Caco-2 (cell line): Measurements from ENCODE around the gene KCNN3. TPM values are rescaled to one million over a fixed set of nuclear protein-coding genes. Genes with fewer than 3 reads are reported as not detected.
"Not testable (repeated sequence)": the region's sequence is repeated elsewhere in the genome, so short reads cannot be mapped to it uniquely, and the experiment has no call there.

Experiments
- BruUV-seq: library from RNA; stranded (reverse); fragments of 400-500 nt; replicated peaks from 2 replicates; lab custom pipeline; 2021; lab: Mats Ljungman, UMichigan
- CTCF ChIA-PET: fragments of 300-600 bp; sonication (Branson Sonifier 250); formaldehyde crosslinking; loops from one replicate; lab custom pipeline; 2022; ENCODE audit warnings: antibody characterized with exemption; lab: Charles Lee
- POLR2A ChIA-PET: fragments of 300-600 bp; sonication (Branson Sonifier 250); formaldehyde crosslinking; loops from one replicate; lab custom pipeline; 2022; ENCODE audit warnings: antibody characterized with exemption; lab: Charles Lee
- DNase-seq, 2 experiments: peaks; one replicate each; pipeline versions ENCODE4 v3.0.0 to v3.0.0-alpha.2; 2020 to 2022
- H3K27me3 ChIP-seq: replicated peaks from 2 replicates; pipeline ENCODE4 v1.6.0; 2011; ENCODE audit warnings: low read length; ENCODE audit not compliant: control insufficient read depth, insufficient read depth
- H3K36me3 ChIP-seq: 2 replicates; pipeline ENCODE4 v1.5.1; 2011; ENCODE audit warnings: low read length; ENCODE audit not compliant: control insufficient read depth, insufficient read depth
- H3K4me1 ChIP-seq: fragments of 250-450 bp; sonication (Bioruptor Pico); 2 replicates; pipeline ENCODE4 v1.5.1; 2020; ENCODE audit warnings: mild to moderate bottlenecking
- H3K4me3 ChIP-seq: 2 replicates; pipeline ENCODE4 v1.5.1; 2011; ENCODE audit warnings: low read depth, mild to moderate bottlenecking, control low read depth, low read length
- H3K9me3 ChIP-seq: fragments of 250-450 bp; sonication (Bioruptor Pico); 2 replicates; pipeline ENCODE4 v1.5.1; 2020; ENCODE audit warnings: mild to moderate bottlenecking, moderate library complexity
- H3K27ac Mint-ChIP-seq: one replicate; pipeline ENCODE4 v1.8.0; 2022; ENCODE audit warnings: mixed read lengths; ENCODE audit not compliant: unreplicated experiment
- H3K27me3 Mint-ChIP-seq: one replicate; pipeline ENCODE4 v1.8.0; 2022; ENCODE audit warnings: mixed read lengths; ENCODE audit not compliant: insufficient read depth, unreplicated experiment
- H3K36me3 Mint-ChIP-seq: one replicate; pipeline ENCODE4 v1.8.0; 2022; ENCODE audit warnings: mild to moderate bottlenecking, mixed read lengths; ENCODE audit not compliant: insufficient read depth, unreplicated experiment
- H3K4me1 Mint-ChIP-seq: one replicate; pipeline ENCODE4 v1.8.0; 2022; ENCODE audit warnings: low read depth, mixed read lengths; ENCODE audit not compliant: unreplicated experiment
- H3K4me3 Mint-ChIP-seq: one replicate; pipeline ENCODE4 v1.8.0; 2022; ENCODE audit warnings: mild to moderate bottlenecking, moderate library complexity, mixed read lengths; ENCODE audit not compliant: unreplicated experiment
- H3K9me3 Mint-ChIP-seq: one replicate; pipeline ENCODE4 v1.8.0; 2022; ENCODE audit warnings: mixed read lengths; ENCODE audit not compliant: unreplicated experiment
- CTCF ChIP-seq, 2 experiments: fragments of 200-600 bp in 1 of 2; IDR thresholded peaks; 1 replicate in 1 of 2; 2 replicates in 1 of 2; pipeline versions ENCODE4 v1.5.1 to v1.8.0; 2011 to 2022; ENCODE audit warnings: antibody characterized with exemption in 1 of 2, control low read depth in 1 of 2, inconsistent platforms in 1 of 2, low read depth in 1 of 2, low read length in 1 of 2, mild to moderate bottlenecking in 1 of 2, moderate library complexity in 1 of 2; ENCODE audit not compliant: insufficient read depth in 1 of 2, severe bottlenecking in 1 of 2, unreplicated experiment in 1 of 2
- intact Hi-C: fragments of 100-400 bp; cut with micrococcal nuclease; formaldehyde crosslinking; loops from one replicate; pipeline ENCODE4 v1.10.0; 2022; ENCODE audit not compliant: unreplicated experiment
- total RNA-seq: library from RNA; stranded (reverse); gene quantifications from 2 replicates; pipeline ENCODE4 v1.2.3, GENCODE V29; 2022

Gene KCNN3
- total RNA-seq, 1 experiment from 2014 or later, result 0.05 TPM

DNA sequence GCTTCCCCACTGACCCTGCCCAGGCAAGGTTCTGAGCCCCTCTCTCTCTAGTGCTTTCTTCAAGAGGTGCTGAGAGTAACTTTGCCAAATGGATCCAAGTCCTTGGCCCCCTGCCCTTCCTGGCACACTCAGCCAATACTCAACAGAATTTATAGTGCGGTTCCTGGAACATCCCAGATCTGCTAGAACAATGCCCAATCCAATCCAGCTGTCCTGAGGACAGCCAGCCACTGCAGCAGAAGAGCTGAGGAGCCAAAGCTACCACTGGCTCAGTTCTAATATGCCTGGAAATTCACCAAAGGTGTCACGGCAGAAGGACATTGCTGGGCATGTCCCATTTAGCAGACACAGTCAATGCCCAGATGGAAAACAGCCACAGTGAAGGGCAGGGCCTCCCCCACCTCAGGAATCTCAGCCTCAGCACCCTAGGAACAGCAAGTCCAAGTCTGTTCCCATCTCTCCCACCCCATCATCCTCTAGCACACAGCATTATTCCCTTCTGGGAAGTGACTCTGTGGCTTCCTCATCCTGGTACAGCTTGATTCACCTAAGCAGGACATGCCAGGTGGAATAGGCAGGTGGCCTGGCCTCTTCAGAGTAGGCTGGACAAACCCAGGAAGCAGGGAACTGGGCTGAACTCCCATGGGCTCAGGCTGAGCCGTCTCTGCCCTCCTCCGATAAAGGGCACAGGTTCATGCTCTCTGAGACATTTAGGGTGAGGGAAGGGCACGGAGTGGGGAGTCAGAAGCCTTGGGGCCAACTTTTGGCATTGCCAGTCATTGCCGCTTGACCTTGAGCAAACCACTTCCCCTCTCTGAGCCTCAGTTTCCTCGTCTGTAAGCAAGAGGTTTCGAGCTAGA lies 41.8 kb upstream of the KCNN3 start:
- no peaks in the 10 kb centered on the region for H3K9me3 ChIP-seq
- H3K36me3 Mint-ChIP-seq, result no peaks in the 10 kb centered on the region
- intact Hi-C loops, result no loop called here
- no peaks in the 10 kb centered on the region for H3K4me1 Mint-ChIP-seq
- H3K27me3 Mint-ChIP-seq, result peaks cover 2% of the 10 kb centered on the region
- TF ChIP-seq CTCF (IDR thresholded peaks at IDR 0.05; ENCODE audit: insufficient read depth in 1 of 2, low read depth in 1 of 2, low read length in 1 of 2, severe bottlenecking in 1 of 2, unreplicated experiment in 1 of 2), result no peak
- H3K4me3 Mint-ChIP-seq, result no peak overlapping the region
- no peaks in the 10 kb centered on the region for H3K27me3 ChIP-seq
- H3K9me3 Mint-ChIP-seq, result peaks cover 24% of the 10 kb centered on the region
- ChIA-PET CTCF (interaction anchor here (0.5 kb wide), 1 partner anchor 139 kb away, joined by 3 read pairs; the partner anchor contains the start of gene ADAM15), POLR2A (no interaction called here)
- DNase-seq, result no peak
- no peaks in the 10 kb centered on the region for H3K36me3 ChIP-seq
- H3K4me1 ChIP-seq, result no peaks in the 10 kb centered on the region
- no peak overlapping the region for H3K27ac Mint-ChIP-seq
- BruUV-seq, result no TSS peak
- no peak overlapping the region for H3K4me3 ChIP-seq

DNA sequence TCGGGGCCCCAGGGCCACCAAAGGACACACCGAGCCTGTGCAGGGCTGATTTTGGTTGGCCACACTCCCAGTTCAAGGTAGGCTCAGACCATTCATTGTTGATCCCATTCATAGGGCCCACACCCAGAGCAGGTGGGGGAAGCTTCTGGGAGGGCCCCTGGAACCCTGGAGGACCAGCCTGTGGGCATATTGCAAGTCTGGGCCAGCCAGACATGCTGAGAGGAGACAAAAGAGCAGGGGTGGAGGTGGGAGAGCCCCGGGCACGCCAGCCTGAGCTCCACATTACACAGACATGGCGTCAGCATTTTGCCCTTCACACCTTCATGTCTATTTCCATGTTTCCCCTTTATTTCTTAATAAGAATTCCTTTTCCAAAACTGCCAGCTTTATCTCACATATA lies 40.8 kb upstream of the KCNN3 start:
- H3K9me3 Mint-ChIP-seq, result peaks cover 24% of the 10 kb centered on the region
- intact Hi-C loops, result no loop called here
- Histone ChIP-seq H3K4me3 (no peak overlapping the region), H3K4me1 (no peaks in the 10 kb centered on the region), H3K9me3 (no peaks in the 10 kb centered on the region), H3K36me3 (no peaks in the 10 kb centered on the region), H3K27me3 (no peaks in the 10 kb centered on the region)
- no peak for TF ChIP-seq CTCF (IDR thresholded peaks at IDR 0.05; ENCODE audit: insufficient read depth in 1 of 2, low read depth in 1 of 2, low read length in 1 of 2, severe bottlenecking in 1 of 2, unreplicated experiment in 1 of 2)
- no peaks in the 10 kb centered on the region for H3K4me1 Mint-ChIP-seq
- no TSS peak for BruUV-seq
- H3K36me3 Mint-ChIP-seq, result no peaks in the 10 kb centered on the region
- no peak overlapping the region for H3K27ac Mint-ChIP-seq
- ChIA-PET CTCF (no interaction called here), POLR2A (no interaction called here)
- peaks cover 2% of the 10 kb centered on the region for H3K27me3 Mint-ChIP-seq
- DNase-seq, result no peak
- no peak overlapping the region for H3K4me3 Mint-ChIP-seq

DNA sequence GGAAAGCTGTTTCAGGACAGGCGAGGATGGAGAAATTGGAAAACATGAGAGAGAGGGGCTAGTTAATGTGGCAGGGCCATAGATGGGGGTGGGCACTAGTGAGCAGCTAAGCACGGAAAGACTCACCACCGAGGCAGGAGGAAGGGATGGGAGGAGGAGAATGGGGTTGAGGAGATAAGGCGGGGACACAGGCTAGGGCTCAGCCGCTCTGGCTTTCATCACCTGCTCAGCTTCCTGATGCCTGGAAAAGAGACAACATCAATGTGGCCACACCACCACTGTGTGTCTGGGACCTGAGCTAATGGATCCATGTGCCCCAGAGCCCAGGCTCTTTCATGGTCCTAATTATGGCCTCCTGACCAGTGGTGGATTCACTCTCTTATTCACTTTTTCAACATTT lies 38.9 kb upstream of the KCNN3 start:
- Histone ChIP-seq H3K4me3 (no peak overlapping the region), H3K27me3 (no peaks in the 10 kb centered on the region), H3K4me1 (no peaks in the 10 kb centered on the region), H3K36me3 (no peaks in the 10 kb centered on the region), H3K9me3 (no peaks in the 10 kb centered on the region)
- peaks cover 2% of the 10 kb centered on the region for H3K27me3 Mint-ChIP-seq
- H3K4me3 Mint-ChIP-seq, result no peak overlapping the region
- no TSS peak for BruUV-seq
- no peak for TF ChIP-seq CTCF (IDR thresholded peaks at IDR 0.05; ENCODE audit: insufficient read depth in 1 of 2, low read depth in 1 of 2, low read length in 1 of 2, severe bottlenecking in 1 of 2, unreplicated experiment in 1 of 2)
- DNase-seq, result no peak
- CTCF ChIA-PET, result no interaction called here
- intact Hi-C loops, result no loop called here
- H3K36me3 Mint-ChIP-seq, result no peaks in the 10 kb centered on the region
- POLR2A ChIA-PET, result no interaction called here
- no peak overlapping the region for H3K27ac Mint-ChIP-seq
- H3K9me3 Mint-ChIP-seq, result peaks cover 24% of the 10 kb centered on the region
- no peaks in the 10 kb centered on the region for H3K4me1 Mint-ChIP-seq

GRCh38 chr1:154908129-154908528 lies 38.0 kb upstream of the KCNN3 start:
- H3K4me3 Mint-ChIP-seq, H3K36me3 ChIP-seq, BruUV-seq, H3K4me1 ChIP-seq, CTCF ChIA-PET, H3K27ac Mint-ChIP-seq, H3K27me3 Mint-ChIP-seq, H3K9me3 ChIP-seq, DNase-seq, H3K27me3 ChIP-seq, intact Hi-C loops, H3K36me3 Mint-ChIP-seq, H3K4me3 ChIP-seq, H3K4me1 Mint-ChIP-seq: not testable (repeated sequence)
- peaks cover 24% of the 10 kb centered on the region for H3K9me3 Mint-ChIP-seq
- POLR2A ChIA-PET, result interaction anchor here (0.6 kb wide), 1 partner anchor 22 kb away, joined by 4 read pairs; no protein-coding TSS in a partner anchor
